ENCODE measurements around the gene LIM2. TPM values are rescaled to one million over a fixed set of nuclear protein-coding genes. Genes with fewer than 3 reads are reported as not detected.

The LIM2 gene
- total and polyA plus RNA-seq, 9 of the 15 experiments (the other 6 are each of a cell fraction or from before 2014, with no cell fraction given): 0.07 to 0.45 (median 0.18) TPM; not detected in 4

DNA sequence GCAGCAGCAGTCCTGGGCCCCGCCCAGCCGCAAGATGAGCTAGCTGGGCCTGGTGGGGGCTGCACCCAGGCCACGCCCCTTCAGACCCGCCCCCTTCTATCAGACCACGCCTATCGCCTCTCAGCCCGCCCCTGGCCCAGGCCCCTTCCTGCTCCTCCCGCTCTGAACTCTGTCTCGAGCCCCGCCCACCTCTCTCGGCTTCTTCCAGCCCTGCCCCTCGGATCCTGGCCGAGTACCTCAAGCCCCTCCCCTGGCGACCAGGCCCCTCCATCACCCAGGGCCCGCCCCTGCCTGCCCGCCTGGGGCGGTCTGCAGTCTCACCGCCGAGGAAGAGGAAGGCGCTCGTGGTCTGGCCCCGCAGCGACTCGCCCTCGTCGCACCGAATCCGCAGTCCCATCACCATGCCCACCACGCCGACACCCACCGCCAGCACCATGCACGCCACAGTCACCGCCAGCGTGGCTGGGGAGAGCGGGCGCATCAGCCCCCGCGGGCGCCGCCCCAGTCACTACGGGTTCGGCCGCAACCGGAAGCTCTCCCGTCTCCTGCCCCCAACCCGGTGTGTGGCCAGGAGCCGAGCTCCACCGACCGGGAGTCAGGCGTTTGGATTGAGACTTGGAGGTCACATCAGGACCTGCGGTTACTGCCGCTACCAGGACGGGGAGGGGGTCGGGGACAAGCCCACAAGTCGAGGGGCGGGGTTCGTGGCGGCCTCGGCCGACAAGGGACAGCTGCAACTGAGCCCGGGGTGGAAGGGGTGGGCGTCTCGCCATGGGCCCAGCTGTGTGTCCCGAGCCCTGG, 20.0 kb downstream of the LIM2 start (continued):
- TF ChIP-seq CEBPG (CRISPR knock-in tag; IDR thresholded peaks at IDR 0.05) (no peak), CEBPG (tag; conservative IDR thresholded peaks at IDR 0.05 in 1 of 2, IDR thresholded peaks at IDR 0.05 in 1 of 2) (no peak), ZNF12 (CRISPR knock-in tag; IDR thresholded peaks at IDR 0.05) (no peak), ZNF253 (CRISPR knock-in tag; conservative IDR thresholded peaks at IDR 0.05) (no peak), RAD21 (CRISPR knock-in tag; conservative IDR thresholded peaks at IDR 0.05 in 1 of 2, IDR thresholded peaks at IDR 0.05 in 1 of 2) (peak in 1 of 2 experiments; percentile 5; a peak in 1 of 4 replicates), IRF2 (CRISPR knock-in tag; IDR thresholded peaks at IDR 0.05) (no peak), THRAP3 (IDR thresholded peaks at IDR 0.05; ENCODE audit: borderline replicate concordance) (no peak), HEY1 (CRISPR knock-in tag; IDR thresholded peaks at IDR 0.05; ENCODE audit: borderline replicate concordance) (no peak), NEUROD1 (IDR thresholded peaks at IDR 0.05; ENCODE audit: borderline replicate concordance, low read depth, low read length, partially characterized antibody) (no peak), ZNF232 (CRISPR knock-in tag; IDR thresholded peaks at IDR 0.05) (no peak), ZNF263 (CRISPR knock-in tag; IDR thresholded peaks at IDR 0.05; ENCODE audit: borderline replicate concordance) (0 out of 2 replicates have a peak, but pooled peaks have one; percentile 13), ARID1B (IDR thresholded peaks at IDR 0.05) (peak; percentile 56), SRSF9 (IDR thresholded peaks at IDR 0.05; ENCODE audit: borderline replicate concordance, low read depth, low read length) (no peak), EP400 (IDR thresholded peaks at IDR 0.05) (peak; percentile 95), CBFA2T3 (IDR thresholded peaks at IDR 0.05) (peak; percentile 31; the same call in 1 of the 2 replicates)
- TF ChIP-seq, protein P1, sequence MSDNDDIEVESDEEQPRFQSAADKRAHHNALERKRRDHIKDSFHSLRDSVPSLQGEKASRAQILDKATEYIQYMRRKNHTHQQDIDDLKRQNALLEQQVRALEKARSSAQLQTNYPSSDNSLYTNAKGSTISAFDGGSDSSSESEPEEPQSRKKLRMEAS (CRISPR knock-in tag; IDR thresholded peaks at IDR 0.05): peak; percentile 61; the same call in 1 of the 2 replicates
- TF ChIP-seq, protein P2, sequence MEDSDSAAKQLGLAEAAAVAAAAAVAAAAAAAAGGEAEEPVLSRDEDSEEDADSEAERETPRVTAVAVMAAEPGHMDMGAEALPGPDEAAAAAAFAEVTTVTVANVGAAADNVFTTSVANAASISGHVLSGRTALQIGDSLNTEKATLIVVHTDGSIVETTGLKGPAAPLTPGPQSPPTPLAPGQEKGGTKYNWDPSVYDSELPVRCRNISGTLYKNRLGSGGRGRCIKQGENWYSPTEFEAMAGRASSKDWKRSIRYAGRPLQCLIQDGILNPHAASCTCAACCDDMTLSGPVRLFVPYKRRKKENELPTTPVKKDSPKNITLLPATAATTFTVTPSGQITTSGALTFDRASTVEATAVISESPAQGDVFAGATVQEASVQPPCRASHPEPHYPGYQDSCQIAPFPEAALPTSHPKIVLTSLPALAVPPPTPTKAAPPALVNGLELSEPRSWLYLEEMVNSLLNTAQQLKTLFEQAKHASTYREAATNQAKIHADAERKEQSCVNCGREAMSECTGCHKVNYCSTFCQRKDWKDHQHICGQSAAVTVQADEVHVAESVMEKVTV (CRISPR knock-in tag; IDR thresholded peaks at IDR 0.05): no peak
- TF ChIP-seq, protein P3, sequence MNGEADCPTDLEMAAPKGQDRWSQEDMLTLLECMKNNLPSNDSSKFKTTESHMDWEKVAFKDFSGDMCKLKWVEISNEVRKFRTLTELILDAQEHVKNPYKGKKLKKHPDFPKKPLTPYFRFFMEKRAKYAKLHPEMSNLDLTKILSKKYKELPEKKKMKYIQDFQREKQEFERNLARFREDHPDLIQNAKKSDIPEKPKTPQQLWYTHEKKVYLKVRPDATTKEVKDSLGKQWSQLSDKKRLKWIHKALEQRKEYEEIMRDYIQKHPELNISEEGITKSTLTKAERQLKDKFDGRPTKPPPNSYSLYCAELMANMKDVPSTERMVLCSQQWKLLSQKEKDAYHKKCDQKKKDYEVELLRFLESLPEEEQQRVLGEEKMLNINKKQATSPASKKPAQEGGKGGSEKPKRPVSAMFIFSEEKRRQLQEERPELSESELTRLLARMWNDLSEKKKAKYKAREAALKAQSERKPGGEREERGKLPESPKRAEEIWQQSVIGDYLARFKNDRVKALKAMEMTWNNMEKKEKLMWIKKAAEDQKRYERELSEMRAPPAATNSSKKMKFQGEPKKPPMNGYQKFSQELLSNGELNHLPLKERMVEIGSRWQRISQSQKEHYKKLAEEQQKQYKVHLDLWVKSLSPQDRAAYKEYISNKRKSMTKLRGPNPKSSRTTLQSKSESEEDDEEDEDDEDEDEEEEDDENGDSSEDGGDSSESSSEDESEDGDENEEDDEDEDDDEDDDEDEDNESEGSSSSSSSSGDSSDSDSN (IDR thresholded peaks at IDR 0.05; ENCODE audit: borderline replicate concordance in 1 of 2, low read depth in 2 of 2, low read length in 2 of 2): peak in 1 of 2 experiments; percentile 60; a peak in 1 of 4 replicates
- TF ChIP-seq, protein P4, sequence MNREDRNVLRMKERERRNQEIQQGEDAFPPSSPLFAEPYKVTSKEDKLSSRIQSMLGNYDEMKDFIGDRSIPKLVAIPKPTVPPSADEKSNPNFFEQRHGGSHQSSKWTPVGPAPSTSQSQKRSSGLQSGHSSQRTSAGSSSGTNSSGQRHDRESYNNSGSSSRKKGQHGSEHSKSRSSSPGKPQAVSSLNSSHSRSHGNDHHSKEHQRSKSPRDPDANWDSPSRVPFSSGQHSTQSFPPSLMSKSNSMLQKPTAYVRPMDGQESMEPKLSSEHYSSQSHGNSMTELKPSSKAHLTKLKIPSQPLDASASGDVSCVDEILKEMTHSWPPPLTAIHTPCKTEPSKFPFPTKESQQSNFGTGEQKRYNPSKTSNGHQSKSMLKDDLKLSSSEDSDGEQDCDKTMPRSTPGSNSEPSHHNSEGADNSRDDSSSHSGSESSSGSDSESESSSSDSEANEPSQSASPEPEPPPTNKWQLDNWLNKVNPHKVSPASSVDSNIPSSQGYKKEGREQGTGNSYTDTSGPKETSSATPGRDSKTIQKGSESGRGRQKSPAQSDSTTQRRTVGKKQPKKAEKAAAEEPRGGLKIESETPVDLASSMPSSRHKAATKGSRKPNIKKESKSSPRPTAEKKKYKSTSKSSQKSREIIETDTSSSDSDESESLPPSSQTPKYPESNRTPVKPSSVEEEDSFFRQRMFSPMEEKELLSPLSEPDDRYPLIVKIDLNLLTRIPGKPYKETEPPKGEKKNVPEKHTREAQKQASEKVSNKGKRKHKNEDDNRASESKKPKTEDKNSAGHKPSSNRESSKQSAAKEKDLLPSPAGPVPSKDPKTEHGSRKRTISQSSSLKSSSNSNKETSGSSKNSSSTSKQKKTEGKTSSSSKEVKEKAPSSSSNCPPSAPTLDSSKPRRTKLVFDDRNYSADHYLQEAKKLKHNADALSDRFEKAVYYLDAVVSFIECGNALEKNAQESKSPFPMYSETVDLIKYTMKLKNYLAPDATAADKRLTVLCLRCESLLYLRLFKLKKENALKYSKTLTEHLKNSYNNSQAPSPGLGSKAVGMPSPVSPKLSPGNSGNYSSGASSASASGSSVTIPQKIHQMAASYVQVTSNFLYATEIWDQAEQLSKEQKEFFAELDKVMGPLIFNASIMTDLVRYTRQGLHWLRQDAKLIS (CRISPR knock-in tag; IDR thresholded peaks at IDR 0.05): no peak; the same call in 1 of the 2 replicates
